ENCODE data around the gene APOBEC3H.

The APOBEC3H gene

GRCh38 chr22:39134366-39135091 is 37.5 kb downstream of the APOBEC3H start:
- no peak for DNase-seq (ENCODE audit: low spot score)
- peak; percentile 20 for FAIRE-seq

GRCh38 chr22:39135092-39135896 is 38.2 kb downstream of the APOBEC3H start:
- FAIRE-seq (peak; percentile 50), DNase-seq (ENCODE audit: low spot score) (peak; percentile 79)

- DNase-seq (ENCODE audit: low spot score) (no peak), FAIRE-seq (no peak)
Measured at GRCh38 chr22:39136317-39136716, 39.3 kb downstream of the APOBEC3H start.

GRCh38 chr22:39138357-39138997 is 41.4 kb downstream of the APOBEC3H start:
- FAIRE-seq (no peak), DNase-seq (ENCODE audit: low spot score) (no peak)

- DNase-seq (ENCODE audit: low spot score) = no peak
Measured at GRCh38 chr22:39139933-39140332, 42.9 kb downstream of the APOBEC3H start.

GRCh38 chr22:39142088-39142680 is 45.1 kb downstream of the APOBEC3H start:
- DNase-seq (ENCODE audit: low spot score) (no peak), FAIRE-seq (peak; percentile 88)

More at GRCh38 chr22:39139933-39140332, 42.9 kb downstream of the APOBEC3H start:
- FAIRE-seq = no peak

- DNase-seq (ENCODE audit: low spot score) (no peak), FAIRE-seq (no peak)
Measured at GRCh38 chr22:39144101-39144767, 47.2 kb downstream of the APOBEC3H start.

- DNase-seq (ENCODE audit: low spot score) = no peak
- no peak for FAIRE-seq
Measured at GRCh38 chr22:39146256-39147101, 49.4 kb downstream of the APOBEC3H start.

- DNase-seq (ENCODE audit: low spot score) (no peak), FAIRE-seq (no peak)
Measured at GRCh38 chr22:39147335-39148025, 50.4 kb downstream of the APOBEC3H start.

GRCh38 chr22:39148026-39148726 is 51.1 kb downstream of the APOBEC3H start:
- no peak for DNase-seq (ENCODE audit: low spot score)

GRCh38 chr22:39148727-39149535 is 51.9 kb downstream of the APOBEC3H start:
- FAIRE-seq = no peak
- no peak for DNase-seq (ENCODE audit: low spot score)

More at GRCh38 chr22:39148026-39148726, 51.1 kb downstream of the APOBEC3H start:
- peak; percentile 5 for FAIRE-seq

GRCh38 chr22:39149915-39150847 is 53.1 kb downstream of the APOBEC3H start:
- FAIRE-seq = no peak

GRCh38 chr22:39150848-39151215 is 53.8 kb downstream of the APOBEC3H start:
- no peak for DNase-seq (ENCODE audit: low spot score)
- FAIRE-seq = peak; percentile 35

More at GRCh38 chr22:39149915-39150847, 53.1 kb downstream of the APOBEC3H start:
- DNase-seq (ENCODE audit: low spot score) = no peak

GRCh38 chr22:39151329-39151975 is 54.4 kb downstream of the APOBEC3H start:
- FAIRE-seq (no peak), DNase-seq (ENCODE audit: low spot score) (no peak)

- no peak for DNase-seq (ENCODE audit: low spot score)
- FAIRE-seq = no peak
Measured at GRCh38 chr22:39152024-39152510, 55.0 kb downstream of the APOBEC3H start.

- peak; percentile 97 for FAIRE-seq
- peak; percentile 99 for DNase-seq (ENCODE audit: low spot score)
Measured at GRCh38 chr22:39152511-39153219, 55.6 kb downstream of the APOBEC3H start, which contains the start of gene CBX7. CBX7 (minus strand) TSS chr22:39152680; CDS start chr22:39152444, 236 bp downstream.
